Type B pancreatic cell (in vitro differentiated cells): ENCODE measurements around the gene SH3RF3. TPM values are rescaled to one million over a fixed set of nuclear protein-coding genes. Genes with fewer than 3 reads are reported as not detected.

Experiments
- DNase-seq: peaks from one replicate; pipeline ENCODE4 v3.0.0; 2021; ENCODE audit warnings: mixed read lengths; ENCODE audit not compliant: unreplicated experiment; ENCODE audit errors: extremely low spot score
- H3K27ac Mint-ChIP-seq: 2 replicates; pipeline ENCODE4 v1.8.0; 2021; ENCODE audit warnings: mild to moderate bottlenecking, mixed read lengths
- H3K27me3 Mint-ChIP-seq: 2 replicates; pipeline ENCODE4 v1.8.0; 2021; ENCODE audit warnings: mixed read lengths
- H3K36me3 Mint-ChIP-seq: 2 replicates; pipeline ENCODE4 v1.8.0; 2021; ENCODE audit warnings: mixed read lengths
- H3K4me1 Mint-ChIP-seq: one replicate; pipeline ENCODE4 v1.8.0; 2021; ENCODE audit warnings: mixed read lengths; ENCODE audit not compliant: unreplicated experiment
- H3K4me3 Mint-ChIP-seq: 2 replicates; pipeline ENCODE4 v1.8.0; 2021; ENCODE audit warnings: mild to moderate bottlenecking, mixed read lengths
- H3K9me3 Mint-ChIP-seq: 2 replicates; pipeline ENCODE4 v1.8.0; 2021; ENCODE audit warnings: mixed read lengths
- total RNA-seq: library from RNA; stranded (reverse); gene quantifications from 2 replicates; pipeline ENCODE4 v1.2.1, GENCODE V29; 2021; ENCODE audit warnings: low replicate concordance
- TF ChIP-seq, protein P1 (sequence below): fragments of 200-600 bp; sonication (generic); conservative IDR thresholded peaks from 2 replicates; pipeline ENCODE4 v1.5.0; 2021; ENCODE audit warnings: antibody characterized with exemption, mild to moderate bottlenecking

SH3RF3 gene
- total RNA-seq, 1 donor from 2014 or later: 13.9 TPM

DNA sequence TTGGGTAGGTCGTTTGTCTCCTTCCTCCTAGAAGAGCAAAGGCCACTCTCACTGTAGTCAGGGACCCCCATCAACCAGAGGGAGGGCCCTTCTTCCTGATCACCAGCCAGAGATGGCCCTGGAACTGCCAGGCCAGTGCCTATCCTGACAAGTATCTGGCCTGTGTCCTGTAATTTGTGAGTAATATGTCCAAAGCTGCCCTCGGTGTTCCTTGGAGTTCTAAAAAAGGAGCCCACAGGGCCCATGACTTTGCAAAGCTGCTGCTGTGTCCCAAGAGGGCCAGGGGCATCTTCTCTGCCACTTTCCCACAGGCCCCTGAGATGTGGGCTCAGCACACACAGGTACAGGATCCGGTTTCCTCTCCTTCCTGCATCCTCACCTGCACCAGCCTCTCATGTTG is 272.4 kb downstream of the SH3RF3 start:
- Mint-ChIP-seq H3K27ac (no peak overlapping the region), H3K27me3 (no peaks in the 10 kb centered on the region), H3K9me3 (no peaks in the 10 kb centered on the region), H3K4me3 (no peak overlapping the region), H3K4me1 (peaks cover 17% of the 10 kb centered on the region), H3K36me3 (peaks cover 5% of the 10 kb centered on the region)
- no peak for DNase-seq
- TF ChIP-seq, protein P1, sequence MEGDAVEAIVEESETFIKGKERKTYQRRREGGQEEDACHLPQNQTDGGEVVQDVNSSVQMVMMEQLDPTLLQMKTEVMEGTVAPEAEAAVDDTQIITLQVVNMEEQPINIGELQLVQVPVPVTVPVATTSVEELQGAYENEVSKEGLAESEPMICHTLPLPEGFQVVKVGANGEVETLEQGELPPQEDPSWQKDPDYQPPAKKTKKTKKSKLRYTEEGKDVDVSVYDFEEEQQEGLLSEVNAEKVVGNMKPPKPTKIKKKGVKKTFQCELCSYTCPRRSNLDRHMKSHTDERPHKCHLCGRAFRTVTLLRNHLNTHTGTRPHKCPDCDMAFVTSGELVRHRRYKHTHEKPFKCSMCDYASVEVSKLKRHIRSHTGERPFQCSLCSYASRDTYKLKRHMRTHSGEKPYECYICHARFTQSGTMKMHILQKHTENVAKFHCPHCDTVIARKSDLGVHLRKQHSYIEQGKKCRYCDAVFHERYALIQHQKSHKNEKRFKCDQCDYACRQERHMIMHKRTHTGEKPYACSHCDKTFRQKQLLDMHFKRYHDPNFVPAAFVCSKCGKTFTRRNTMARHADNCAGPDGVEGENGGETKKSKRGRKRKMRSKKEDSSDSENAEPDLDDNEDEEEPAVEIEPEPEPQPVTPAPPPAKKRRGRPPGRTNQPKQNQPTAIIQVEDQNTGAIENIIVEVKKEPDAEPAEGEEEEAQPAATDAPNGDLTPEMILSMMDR: no peak

DNA sequence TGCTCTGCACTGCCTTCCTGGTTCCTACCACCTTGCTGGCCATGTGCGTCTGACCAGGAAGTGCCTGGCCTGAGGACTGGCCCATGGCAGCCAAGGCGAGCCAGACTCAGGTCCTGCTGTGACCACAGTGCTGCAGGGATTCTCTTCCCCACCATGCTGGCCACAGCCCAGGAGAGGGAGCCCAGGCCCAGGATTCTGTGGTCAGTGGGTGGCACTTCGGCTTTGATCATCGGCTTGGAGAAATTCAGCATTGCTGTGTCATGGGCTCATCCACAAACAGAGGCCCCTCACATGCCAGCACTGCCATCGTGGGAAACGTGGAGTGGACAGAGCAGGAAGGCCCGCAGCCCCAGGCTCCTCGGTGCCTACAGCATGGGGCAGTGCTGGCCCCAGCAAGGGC is 273.2 kb downstream of the SH3RF3 start:
- peaks cover 5% of the 10 kb centered on the region for H3K36me3 Mint-ChIP-seq
- DNase-seq: no peak
- peaks cover 13% of the 10 kb centered on the region for H3K4me1 Mint-ChIP-seq
- H3K4me3 Mint-ChIP-seq: no peak overlapping the region
- H3K27ac Mint-ChIP-seq: no peak overlapping the region
- no peaks in the 10 kb centered on the region for H3K9me3 Mint-ChIP-seq
- TF ChIP-seq, protein P1: no peak
- H3K27me3 Mint-ChIP-seq: no peaks in the 10 kb centered on the region

DNA sequence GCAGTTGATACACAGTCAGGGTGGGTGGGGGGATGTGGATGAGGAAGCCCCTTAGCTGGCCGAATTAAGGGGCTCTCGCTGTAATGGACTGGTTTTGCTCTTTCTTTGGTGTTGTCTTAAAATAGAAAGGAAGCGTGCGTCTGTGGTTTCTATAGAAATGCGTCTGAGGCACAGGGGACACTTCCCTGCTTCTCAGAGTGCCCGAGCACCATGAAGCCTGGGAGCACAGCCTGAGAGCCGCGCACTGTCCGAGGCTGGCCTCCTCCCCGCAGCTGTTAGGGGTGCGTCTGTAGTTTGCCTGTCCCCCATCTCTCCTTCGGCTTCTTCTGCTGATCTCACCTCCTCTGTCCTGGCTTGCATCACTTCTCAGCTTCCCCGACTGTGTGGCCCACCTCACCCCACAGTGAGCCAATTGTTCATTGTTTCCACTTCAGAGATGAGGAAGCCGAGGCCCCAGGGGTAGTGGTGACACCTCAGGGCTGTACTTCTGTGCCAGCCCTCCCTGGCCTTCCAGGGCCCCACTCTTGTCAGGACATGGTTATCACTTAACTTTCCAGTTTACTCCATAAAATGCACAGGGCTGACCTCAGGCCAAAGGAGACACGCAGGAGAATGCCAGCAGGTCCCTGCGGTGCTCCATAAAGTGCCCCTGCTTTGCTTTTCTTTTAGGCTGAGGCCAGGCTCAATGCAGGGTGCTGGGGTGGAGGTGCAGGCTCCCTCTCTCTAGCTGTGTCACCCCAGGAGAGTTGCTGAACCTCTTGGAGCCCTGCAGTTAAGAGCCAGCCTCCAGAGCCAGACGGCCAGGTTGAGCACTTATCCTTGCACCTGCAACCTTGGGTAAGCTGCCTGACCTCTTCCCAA is 274.2 kb downstream of the SH3RF3 start:
- Mint-ChIP-seq H3K4me1 (peaks cover 6% of the 10 kb centered on the region), H3K27ac (no peak overlapping the region), H3K4me3 (no peak overlapping the region), H3K36me3 (peaks cover 5% of the 10 kb centered on the region), H3K27me3 (no peaks in the 10 kb centered on the region), H3K9me3 (no peaks in the 10 kb centered on the region)
- no peak for DNase-seq
- TF ChIP-seq, protein P1: no peak

DNA sequence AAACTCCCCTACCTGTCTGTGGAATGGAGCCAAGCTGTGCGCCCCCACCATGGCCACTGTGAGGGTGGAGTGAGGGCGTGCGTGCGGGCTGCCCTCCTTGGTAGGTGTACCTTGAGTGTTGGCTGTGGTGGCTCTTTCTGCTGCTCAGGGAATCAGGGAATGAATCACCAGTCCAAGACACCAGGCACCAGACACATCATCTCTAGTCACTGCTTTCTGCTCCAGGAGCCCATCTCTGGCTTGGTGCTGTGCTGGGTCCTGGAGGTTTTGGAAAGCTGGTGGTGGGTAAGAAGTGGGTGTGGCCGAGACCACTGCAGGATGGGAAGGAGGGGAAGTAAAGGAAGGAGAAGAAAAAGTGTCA is 274.8 kb downstream of the SH3RF3 start:
- DNase-seq: no peak
- H3K36me3 Mint-ChIP-seq: peaks cover 5% of the 10 kb centered on the region
- H3K27ac Mint-ChIP-seq: no peak overlapping the region
- H3K27me3 Mint-ChIP-seq: no peaks in the 10 kb centered on the region
- H3K4me3 Mint-ChIP-seq: no peak overlapping the region
- H3K4me1 Mint-ChIP-seq: peaks cover 6% of the 10 kb centered on the region
- TF ChIP-seq, protein P1: no peak
- H3K9me3 Mint-ChIP-seq: no peaks in the 10 kb centered on the region

DNA sequence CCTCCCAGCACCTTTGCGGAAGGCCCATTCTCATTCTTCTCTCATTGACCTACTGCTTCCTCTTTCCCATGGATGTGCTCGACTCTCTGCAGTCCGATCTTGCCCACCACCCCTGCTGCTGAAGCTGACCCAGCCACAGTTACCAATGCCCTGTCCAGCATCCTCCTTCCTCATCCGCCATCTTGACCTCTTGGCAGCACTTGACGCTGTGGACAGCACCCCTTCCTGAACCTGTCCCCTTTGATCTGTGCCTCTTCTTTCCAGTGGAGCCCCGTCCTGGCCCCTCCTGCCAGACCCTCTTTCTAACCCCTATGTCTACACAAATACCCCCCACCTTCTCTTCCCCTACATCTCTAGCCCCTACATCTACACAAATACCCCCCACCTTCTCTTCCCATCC is 275.7 kb downstream of the SH3RF3 start:
- TF ChIP-seq, protein P1: no peak
- Mint-ChIP-seq H3K36me3 (peaks cover 5% of the 10 kb centered on the region), H3K27ac (no peak overlapping the region), H3K4me3 (no peak overlapping the region), H3K27me3 (no peaks in the 10 kb centered on the region), H3K4me1 (peaks cover 15% of the 10 kb centered on the region), H3K9me3 (no peaks in the 10 kb centered on the region)
- DNase-seq: no peak
